GM19023 (cell line): ENCODE results near the gene C19orf81.

Experiments used
- ATAC-seq: cut with Tn5 transposase; IDR thresholded peaks from one replicate; pipeline ENCODE4 v1.9.1; 2021; ENCODE audit warnings: mild to moderate bottlenecking, moderate library complexity; ENCODE audit not compliant: unreplicated experiment

The C19orf81 gene

GRCh38 chr19:50658441-50659317 lies 9.4 kb downstream of the C19orf81 start:
- no peak for ATAC-seq

- no peak for ATAC-seq
Measured at GRCh38 chr19:50659318-50660087, 10.3 kb downstream of the C19orf81 start.

- ATAC-seq: no peak
Measured at GRCh38 chr19:50660088-50660366, 10.8 kb downstream of the C19orf81 start.

- no peak for ATAC-seq
Measured at GRCh38 chr19:50661023-50661422, 11.8 kb downstream of the C19orf81 start.

GRCh38 chr19:50661766-50662650 lies 12.8 kb downstream of the C19orf81 start:
- ATAC-seq: no peak

GRCh38 chr19:50662651-50663481 lies 13.6 kb downstream of the C19orf81 start:
- ATAC-seq: no peak

- ATAC-seq: no peak
Measured at GRCh38 chr19:50663482-50663790, 14.2 kb downstream of the C19orf81 start.

- no peak for ATAC-seq
Measured at GRCh38 chr19:50664204-50664603, 15.0 kb downstream of the C19orf81 start.

- ATAC-seq: no peak
Measured at GRCh38 chr19:50666346-50667176, 17.3 kb downstream of the C19orf81 start.

- ATAC-seq: no peak
Measured at GRCh38 chr19:50667177-50667758, 18.0 kb downstream of the C19orf81 start.

GRCh38 chr19:50667759-50668231 lies 18.6 kb downstream of the C19orf81 start:
- ATAC-seq: no peak

- ATAC-seq: no peak
Measured at GRCh38 chr19:50668416-50668815, 19.2 kb downstream of the C19orf81 start.

- ATAC-seq: no peak
Measured at GRCh38 chr19:50668879-50669278, 19.6 kb downstream of the C19orf81 start.

GRCh38 chr19:50669302-50670101 lies 20.3 kb downstream of the C19orf81 start:
- no peak for ATAC-seq

GRCh38 chr19:50670102-50670380 lies 20.8 kb downstream of the C19orf81 start:
- ATAC-seq: no peak

- ATAC-seq: no peak
Measured at GRCh38 chr19:50673118-50673517, 23.9 kb downstream of the C19orf81 start.

GRCh38 chr19:50676625-50677197 lies 27.5 kb downstream of the C19orf81 start:
- ATAC-seq: no peak

- ATAC-seq: no peak
Measured at GRCh38 chr19:50677636-50678035, 28.4 kb downstream of the C19orf81 start.
